Neural cell (in vitro differentiated cells): Measurements from ENCODE around the gene SFXN3. TPM values are rescaled to one million over a fixed set of nuclear protein-coding genes. Genes with fewer than 3 reads are reported as not detected.

Experiments used
- H2AFZ ChIP-seq: fragments of 200-600, 300-800 bp; sonication (generic), shearing (Covaris generic); 2 replicates; pipeline ENCODE4 v1.6.0; 2014; ENCODE audit warnings: low read depth, mild to moderate bottlenecking, antibody characterized with exemption, low read length, moderate library complexity
- H3F3A ChIP-seq: fragments of 200-600 bp; shearing (Covaris generic); 2 replicates; pipeline ENCODE4 v1.6.1; 2016; ENCODE audit warnings: mild to moderate bottlenecking, moderate library complexity, mixed read lengths, antibody characterized with exemption, low read length; ENCODE audit not compliant: insufficient read depth, poor library complexity, severe bottlenecking
- H3K27ac ChIP-seq: fragments of 200-600, 300-800 bp; sonication (generic), shearing (Covaris generic); 2 replicates; pipeline ENCODE4 v1.5.1; 2014; ENCODE audit warnings: mild to moderate bottlenecking, low read length, moderate library complexity
- H3K27me3 ChIP-seq: fragments of 300-800, 200-600 bp; sonication (generic), shearing (Covaris generic); 2 replicates; pipeline ENCODE4 v1.6.0; 2014; ENCODE audit warnings: mild to moderate bottlenecking, low read depth, low read length, moderate library complexity; ENCODE audit not compliant: insufficient read depth
- H3K36me3 ChIP-seq: fragments of 300-800, 200-600 bp; sonication (generic), shearing (Covaris generic); 2 replicates; pipeline ENCODE4 v1.5.1; 2014; ENCODE audit warnings: mild to moderate bottlenecking, antibody characterized with exemption, low read length, moderate library complexity; ENCODE audit not compliant: insufficient read depth
- H3K4me2 ChIP-seq: fragments of 300-800, 200-600 bp; sonication (generic), shearing (Covaris generic); 2 replicates; pipeline ENCODE4 v1.6.0; 2014; ENCODE audit warnings: mild to moderate bottlenecking, low read length
- H3K4me3 ChIP-seq: fragments of 300-800, 200-600 bp; sonication (generic), shearing (Covaris generic); 2 replicates; pipeline ENCODE4 v1.5.1; 2014; ENCODE audit warnings: mild to moderate bottlenecking, low read length, moderate library complexity
- H3K79me2 ChIP-seq: fragments of 200-600 bp; shearing (Covaris generic); replicated peaks from 2 replicates; pipeline ENCODE4 v1.6.0; 2014; ENCODE audit warnings: mild to moderate bottlenecking, low read length, moderate library complexity; ENCODE audit not compliant: insufficient read depth
- H3K9ac ChIP-seq: fragments of 300-800, 200-600 bp; sonication (generic), shearing (Covaris generic); 2 replicates; pipeline ENCODE4 v1.6.1; 2016; ENCODE audit warnings: mild to moderate bottlenecking, low read length, mixed read lengths
- H3K9me2 ChIP-seq: fragments of 200-600 bp; shearing (Covaris generic); 2 replicates; pipeline ENCODE4 v1.6.1; 2016; ENCODE audit warnings: mild to moderate bottlenecking, low read length, mixed read lengths; ENCODE audit not compliant: insufficient read depth
- H3K9me3 ChIP-seq: fragments of 200-600, 300-800 bp; sonication (generic), shearing (Covaris generic); 2 replicates; pipeline ENCODE4 v1.6.1; 2016; ENCODE audit warnings: mild to moderate bottlenecking, mixed run types, low read length, moderate library complexity, mixed read lengths
- H4K20me1 ChIP-seq: fragments of 200-600 bp; shearing (Covaris generic); 2 replicates; pipeline ENCODE4 v1.6.1; 2016; ENCODE audit warnings: mild to moderate bottlenecking, mixed run types; ENCODE audit not compliant: insufficient read depth
- EP300 ChIP-seq: fragments of 450-650 bp; conservative IDR thresholded peaks from 2 replicates; pipeline ENCODE4 v1.6.1; 2014; ENCODE audit warnings: antibody characterized with exemption, mild to moderate bottlenecking, moderate library complexity; ENCODE audit not compliant: poor library complexity, severe bottlenecking
- EZH2 ChIP-seq: fragments of 200-600, 300-800 bp; shearing (Covaris generic), sonication (generic); IDR thresholded peaks from 2 replicates; pipeline ENCODE4 v1.6.1; 2014; ENCODE audit warnings: antibody characterized with exemption, low read length, borderline replicate concordance, mild to moderate bottlenecking; ENCODE audit not compliant: insufficient read depth, poor library complexity, severe bottlenecking
- MXI1 ChIP-seq: fragments of 450-650 bp; conservative IDR thresholded peaks from 2 replicates; pipeline ENCODE4 v1.6.1; 2014; ENCODE audit warnings: antibody characterized with exemption, mild to moderate bottlenecking; ENCODE audit not compliant: poor library complexity, severe bottlenecking
- POLR2AphosphoS5 ChIP-seq: IDR thresholded peaks from 2 replicates; pipeline ENCODE4 v1.6.1; 2012
- RAD21 ChIP-seq: fragments of 450-650 bp; conservative IDR thresholded peaks from 2 replicates; pipeline ENCODE4 v1.6.1; 2014; ENCODE audit warnings: antibody characterized with exemption, mild to moderate bottlenecking, moderate library complexity
- SMC3 ChIP-seq: fragments of 450-650 bp; conservative IDR thresholded peaks from 2 replicates; pipeline ENCODE4 v1.6.1; 2014; ENCODE audit warnings: antibody characterized with exemption, mild to moderate bottlenecking, moderate library complexity; ENCODE audit not compliant: poor library complexity
- TAF1 ChIP-seq: IDR thresholded peaks from 2 replicates; pipeline ENCODE4 v1.6.1; 2012; ENCODE audit warnings: low read depth
- polyA plus RNA-seq: library from polyadenylated mRNA; depleted of rRNA; stranded (reverse); fragments of >200 nt; gene quantifications from 2 replicates; pipeline ENCODE4 v1.2.3, GENCODE V29; 2014
- TF ChIP-seq, protein P1 (sequence below): fragments of 450-650 bp; IDR thresholded peaks from 2 replicates; pipeline ENCODE4 v1.5.1; 2014; ENCODE audit warnings: antibody characterized with exemption, mild to moderate bottlenecking, moderate library complexity; ENCODE audit not compliant: poor library complexity, severe bottlenecking
- TF ChIP-seq, protein P2 (sequence below): IDR thresholded peaks from 2 replicates; pipeline ENCODE4 v1.6.1; 2012; ENCODE audit warnings: borderline replicate concordance

SFXN3 gene
- polyA plus RNA-seq, 1 donor from 2014 or later = 52.1 TPM

- Histone ChIP-seq H3K9me2 (no peaks in the 10 kb centered on the region), H3F3A (no peaks in the 10 kb centered on the region), H3K27me3 (peaks cover 48% of the 10 kb centered on the region), H4K20me1 (no peaks in the 10 kb centered on the region), H3K9me3 (no peaks in the 10 kb centered on the region), H2AFZ (no peak overlapping the region), H3K4me3 (no peak overlapping the region), H3K9ac (no peak overlapping the region), H3K79me2 (no peaks in the 10 kb centered on the region), H3K27ac (no peak overlapping the region), H3K4me2 (no peak overlapping the region), H3K36me3 (no peaks in the 10 kb centered on the region)
- TF ChIP-seq, protein P1, sequence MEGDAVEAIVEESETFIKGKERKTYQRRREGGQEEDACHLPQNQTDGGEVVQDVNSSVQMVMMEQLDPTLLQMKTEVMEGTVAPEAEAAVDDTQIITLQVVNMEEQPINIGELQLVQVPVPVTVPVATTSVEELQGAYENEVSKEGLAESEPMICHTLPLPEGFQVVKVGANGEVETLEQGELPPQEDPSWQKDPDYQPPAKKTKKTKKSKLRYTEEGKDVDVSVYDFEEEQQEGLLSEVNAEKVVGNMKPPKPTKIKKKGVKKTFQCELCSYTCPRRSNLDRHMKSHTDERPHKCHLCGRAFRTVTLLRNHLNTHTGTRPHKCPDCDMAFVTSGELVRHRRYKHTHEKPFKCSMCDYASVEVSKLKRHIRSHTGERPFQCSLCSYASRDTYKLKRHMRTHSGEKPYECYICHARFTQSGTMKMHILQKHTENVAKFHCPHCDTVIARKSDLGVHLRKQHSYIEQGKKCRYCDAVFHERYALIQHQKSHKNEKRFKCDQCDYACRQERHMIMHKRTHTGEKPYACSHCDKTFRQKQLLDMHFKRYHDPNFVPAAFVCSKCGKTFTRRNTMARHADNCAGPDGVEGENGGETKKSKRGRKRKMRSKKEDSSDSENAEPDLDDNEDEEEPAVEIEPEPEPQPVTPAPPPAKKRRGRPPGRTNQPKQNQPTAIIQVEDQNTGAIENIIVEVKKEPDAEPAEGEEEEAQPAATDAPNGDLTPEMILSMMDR = no peak
- no peak for TF ChIP-seq EP300
- TF ChIP-seq POLR2AphosphoS5 = no peak
- TF ChIP-seq, protein P2, sequence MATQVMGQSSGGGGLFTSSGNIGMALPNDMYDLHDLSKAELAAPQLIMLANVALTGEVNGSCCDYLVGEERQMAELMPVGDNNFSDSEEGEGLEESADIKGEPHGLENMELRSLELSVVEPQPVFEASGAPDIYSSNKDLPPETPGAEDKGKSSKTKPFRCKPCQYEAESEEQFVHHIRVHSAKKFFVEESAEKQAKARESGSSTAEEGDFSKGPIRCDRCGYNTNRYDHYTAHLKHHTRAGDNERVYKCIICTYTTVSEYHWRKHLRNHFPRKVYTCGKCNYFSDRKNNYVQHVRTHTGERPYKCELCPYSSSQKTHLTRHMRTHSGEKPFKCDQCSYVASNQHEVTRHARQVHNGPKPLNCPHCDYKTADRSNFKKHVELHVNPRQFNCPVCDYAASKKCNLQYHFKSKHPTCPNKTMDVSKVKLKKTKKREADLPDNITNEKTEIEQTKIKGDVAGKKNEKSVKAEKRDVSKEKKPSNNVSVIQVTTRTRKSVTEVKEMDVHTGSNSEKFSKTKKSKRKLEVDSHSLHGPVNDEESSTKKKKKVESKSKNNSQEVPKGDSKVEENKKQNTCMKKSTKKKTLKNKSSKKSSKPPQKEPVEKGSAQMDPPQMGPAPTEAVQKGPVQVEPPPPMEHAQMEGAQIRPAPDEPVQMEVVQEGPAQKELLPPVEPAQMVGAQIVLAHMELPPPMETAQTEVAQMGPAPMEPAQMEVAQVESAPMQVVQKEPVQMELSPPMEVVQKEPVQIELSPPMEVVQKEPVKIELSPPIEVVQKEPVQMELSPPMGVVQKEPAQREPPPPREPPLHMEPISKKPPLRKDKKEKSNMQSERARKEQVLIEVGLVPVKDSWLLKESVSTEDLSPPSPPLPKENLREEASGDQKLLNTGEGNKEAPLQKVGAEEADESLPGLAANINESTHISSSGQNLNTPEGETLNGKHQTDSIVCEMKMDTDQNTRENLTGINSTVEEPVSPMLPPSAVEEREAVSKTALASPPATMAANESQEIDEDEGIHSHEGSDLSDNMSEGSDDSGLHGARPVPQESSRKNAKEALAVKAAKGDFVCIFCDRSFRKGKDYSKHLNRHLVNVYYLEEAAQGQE = no peak
- no peak for TF ChIP-seq MXI1
- no peak for TF ChIP-seq EZH2
Measured at GRCh38 chr10:101014966-101015581, 16.0 kb upstream of the SFXN3 start.

GRCh38 chr10:101015582-101015973 lies 15.5 kb upstream of the SFXN3 start:
- H3K27ac ChIP-seq = no peak overlapping the region

More at GRCh38 chr10:101015582-101015973, 15.5 kb upstream of the SFXN3 start:
- no peaks in the 10 kb centered on the region for H3K9me2 ChIP-seq
- H3K4me2 ChIP-seq = no peak overlapping the region
- H3K9me3 ChIP-seq = no peaks in the 10 kb centered on the region
- H3K27me3 ChIP-seq = peaks cover 53% of the 10 kb centered on the region
- no peaks in the 10 kb centered on the region for H3K36me3 ChIP-seq
- no peak overlapping the region for H2AFZ ChIP-seq
- no peaks in the 10 kb centered on the region for H3F3A ChIP-seq
- no peak overlapping the region for H3K4me3 ChIP-seq
- TF ChIP-seq TAF1 (no peak), MXI1 (no peak), EP300 (no peak), RAD21 (no peak), SMC3 (no peak), POLR2AphosphoS5 (no peak), EZH2 (no peak)
- TF ChIP-seq, protein P2 = no peak
- TF ChIP-seq, protein P1 = no peak
- H4K20me1 ChIP-seq = no peaks in the 10 kb centered on the region
- no peaks in the 10 kb centered on the region for H3K79me2 ChIP-seq
- H3K9ac ChIP-seq = no peak overlapping the region
